22Rv1 (cell line): Measurements from ENCODE around the gene NOP56.

Experiments
- H3K27ac ChIP-seq: fragments of 450-650 bp; 2 replicates; pipeline ENCODE4 v1.5.1; 2017
- CTCF ChIP-seq: fragments of 450-650 bp; IDR thresholded peaks from 2 replicates; pipeline ENCODE4 v1.5.1; 2017; ENCODE audit warnings: mild to moderate bottlenecking
- ZFX ChIP-seq: fragments of 450-650 bp; IDR thresholded peaks from 2 replicates; pipeline ENCODE4 v1.6.1; 2017; ENCODE audit warnings: antibody characterized with exemption, borderline replicate concordance

NOP56 gene

GRCh38 chr20:2655331-2656116, 3.1 kb downstream of the NOP56 start:
- TF ChIP-seq ZFX, result no peak
- TF ChIP-seq CTCF, result no peak
- 0 out of 2 replicates have a peak overlapping the region, but pooled peaks have one; percentile 94 for H3K27ac ChIP-seq

DNA sequence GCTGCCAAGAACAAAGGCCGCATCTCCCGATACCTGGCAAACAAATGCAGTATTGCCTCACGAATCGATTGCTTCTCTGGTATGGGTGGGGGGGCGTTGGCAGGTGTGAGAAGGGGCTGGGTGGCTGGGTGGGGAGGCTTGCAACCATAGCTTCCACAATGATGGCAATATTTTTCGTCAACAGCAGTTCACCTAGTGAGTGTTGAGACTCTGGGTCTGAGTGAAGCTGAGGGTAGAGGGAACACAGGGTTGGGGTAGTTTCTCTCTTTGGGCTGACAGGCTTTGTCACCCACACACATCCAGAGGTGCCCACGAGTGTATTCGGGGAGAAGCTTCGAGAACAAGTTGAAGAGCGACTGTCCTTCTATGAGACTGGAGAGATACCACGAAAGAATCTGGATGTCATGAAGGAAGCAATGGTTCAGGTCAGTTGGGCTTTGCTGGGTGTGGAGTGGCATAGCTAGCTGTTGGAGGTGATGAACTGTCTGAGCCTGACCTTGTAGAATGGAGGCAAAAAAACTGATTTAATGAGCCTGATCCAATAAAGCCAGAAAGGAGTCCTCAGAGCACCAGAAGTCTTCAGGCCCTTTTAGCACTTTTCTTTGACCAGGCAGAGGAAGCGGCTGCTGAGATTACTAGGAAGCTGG, 4.2 kb downstream of the NOP56 start:
- no peak overlapping the region for H3K27ac ChIP-seq
- TF ChIP-seq CTCF, result no peak
- TF ChIP-seq ZFX, result no peak

- no peak for TF ChIP-seq ZFX
- no peak overlapping the region for H3K27ac ChIP-seq
Measured at GRCh38 chr20:2657241-2657640, 4.8 kb downstream of the NOP56 start.

- no peak overlapping the region for H3K27ac ChIP-seq
Measured at GRCh38 chr20:2657674-2658073, 5.2 kb downstream of the NOP56 start.

GRCh38 chr20:2658414-2659354, 6.3 kb downstream of the NOP56 start:
- TF ChIP-seq CTCF (no peak), ZFX (no peak)
- H3K27ac ChIP-seq, result peak overlapping the region; percentile 20

More at GRCh38 chr20:2657674-2658073, 5.2 kb downstream of the NOP56 start:
- TF ChIP-seq CTCF, result no peak
- no peak for TF ChIP-seq ZFX

- H3K27ac ChIP-seq, result peak overlapping the region; percentile 20
- TF ChIP-seq ZFX, result no peak
- TF ChIP-seq CTCF, result no peak
Measured at GRCh38 chr20:2659547-2659946, 7.1 kb downstream of the NOP56 start.

DNA sequence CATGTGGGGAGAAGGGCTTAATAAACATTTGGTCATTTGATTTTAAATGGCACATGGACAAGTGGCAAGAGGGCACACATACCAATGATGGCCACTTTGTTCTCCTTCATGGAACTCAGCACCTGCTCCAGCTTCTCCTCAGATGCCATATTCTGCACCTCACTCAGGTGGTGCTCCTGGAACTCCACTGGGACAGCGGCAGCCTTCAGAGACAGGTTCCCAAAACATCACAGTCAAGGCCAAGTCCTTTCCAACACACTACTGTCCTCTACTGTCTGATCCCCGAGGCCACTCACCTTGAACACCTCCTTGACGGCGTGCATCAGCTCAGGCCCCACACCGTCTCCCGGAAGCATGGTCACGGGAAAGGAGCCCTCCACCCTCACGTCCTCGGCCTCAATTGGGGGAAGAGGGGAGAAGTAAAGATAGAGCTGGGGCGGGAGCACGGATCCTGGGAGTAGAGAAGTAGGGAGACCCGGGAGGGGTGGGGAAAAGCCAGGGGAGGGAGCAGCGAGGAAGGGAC, 11.0 kb downstream of the NOP56 start:
- peak overlapping the region; percentile 94 for H3K27ac ChIP-seq
- TF ChIP-seq ZFX (no peak), CTCF (no peak)
